Amniotic stem cell (primary cell): ENCODE data around the gene CACNA1G.

ENCODE experiments used
- DNase-seq: peaks from one replicate; lab custom pipeline; 2025; lab: John Stamatoyannopoulos, UW

CACNA1G gene

DNA sequence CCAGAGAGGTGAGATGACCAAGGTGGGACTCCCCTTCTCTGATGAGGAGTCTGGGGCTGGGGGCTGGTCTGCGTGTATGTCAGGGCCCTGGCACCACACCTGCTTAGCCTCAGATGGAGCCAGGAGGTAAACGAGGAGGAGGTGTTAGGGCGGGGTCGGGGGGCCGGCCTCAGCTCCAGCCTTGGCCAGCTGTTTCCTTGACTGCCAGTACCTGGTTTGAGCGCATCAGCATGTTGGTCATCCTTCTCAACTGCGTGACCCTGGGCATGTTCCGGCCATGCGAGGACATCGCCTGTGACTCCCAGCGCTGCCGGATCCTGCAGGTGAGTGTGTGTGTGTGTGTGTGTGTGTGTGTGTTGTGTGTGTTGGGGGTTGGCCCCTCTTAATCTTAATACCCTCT lies 8.1 kb downstream of the CACNA1G start:
- no peak for DNase-seq

- no peak for DNase-seq
These were observed 9.1 kb downstream of the CACNA1G start for GRCh38 chr17:50569592-50569991.

DNA sequence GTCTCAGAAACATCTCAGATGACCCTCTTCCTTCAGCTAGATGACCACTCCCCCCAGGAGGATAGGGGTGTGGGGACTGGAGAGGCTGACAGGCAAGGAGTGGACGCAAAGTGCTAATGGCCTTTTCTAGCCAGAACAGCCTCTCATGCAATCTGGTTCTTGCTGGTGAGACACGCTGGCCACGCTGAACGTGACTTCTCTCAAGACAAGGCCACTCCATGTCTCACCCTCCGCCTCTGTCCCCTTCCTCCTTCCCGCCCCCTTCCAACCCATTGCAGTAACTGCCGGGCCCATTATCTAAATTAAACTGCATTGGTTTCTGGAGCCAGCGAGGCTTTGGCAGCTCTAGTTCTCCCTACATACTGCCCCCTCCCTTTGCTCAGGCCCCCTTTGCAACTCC lies 9.5 kb downstream of the CACNA1G start:
- no peak for DNase-seq

DNA sequence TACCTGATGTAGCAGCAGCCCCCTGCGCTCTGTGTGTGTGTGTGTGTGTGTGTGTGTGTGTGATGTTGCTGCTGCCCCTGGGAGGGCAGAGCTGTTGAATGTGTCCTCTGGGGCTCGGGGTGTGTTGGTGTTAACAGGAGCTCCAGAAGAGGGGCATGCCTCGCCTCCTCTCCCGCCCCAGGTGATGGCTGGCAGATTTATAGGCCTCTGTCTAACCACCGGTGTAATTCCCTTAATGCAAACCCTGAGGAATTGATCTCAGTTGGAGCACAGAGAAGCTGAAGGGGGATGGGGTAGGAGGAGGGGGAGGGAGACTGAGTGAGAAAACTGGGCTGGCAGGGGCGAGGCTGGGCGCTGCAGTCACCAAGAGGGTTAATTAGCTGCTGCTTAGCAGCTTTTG lies 10.0 kb downstream of the CACNA1G start:
- DNase-seq = no peak

- DNase-seq = no peak
These were observed 11.2 kb downstream of the CACNA1G start for GRCh38 chr17:50571681-50572080.

- DNase-seq = no peak
These were observed 12.0 kb downstream of the CACNA1G start for GRCh38 chr17:50572541-50572940.

GRCh38 chr17:50573866-50574611 lies 13.5 kb downstream of the CACNA1G start:
- DNase-seq = no peak

GRCh38 chr17:50575581-50576210 lies 15.2 kb downstream of the CACNA1G start:
- DNase-seq = no peak

DNA sequence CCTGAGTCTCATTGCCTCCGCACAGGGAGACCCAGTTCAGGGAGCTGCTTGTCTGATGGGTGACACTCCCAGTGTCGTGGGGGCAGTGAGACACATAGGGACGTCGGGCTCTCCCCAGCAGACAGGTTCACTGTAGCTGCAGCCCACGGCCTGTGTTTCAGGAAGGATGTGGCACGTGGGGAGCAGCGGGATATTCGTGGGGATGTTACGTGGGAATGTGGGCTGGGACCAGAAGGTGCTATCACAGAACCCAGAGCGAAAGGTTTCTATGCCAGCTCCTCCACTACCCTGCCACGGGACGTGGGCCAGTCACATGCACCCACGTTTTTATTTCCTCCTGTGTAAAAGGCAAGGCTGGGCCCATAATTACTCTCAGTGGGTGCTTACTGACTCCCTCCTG lies 16.3 kb downstream of the CACNA1G start:
- no peak for DNase-seq

DNA sequence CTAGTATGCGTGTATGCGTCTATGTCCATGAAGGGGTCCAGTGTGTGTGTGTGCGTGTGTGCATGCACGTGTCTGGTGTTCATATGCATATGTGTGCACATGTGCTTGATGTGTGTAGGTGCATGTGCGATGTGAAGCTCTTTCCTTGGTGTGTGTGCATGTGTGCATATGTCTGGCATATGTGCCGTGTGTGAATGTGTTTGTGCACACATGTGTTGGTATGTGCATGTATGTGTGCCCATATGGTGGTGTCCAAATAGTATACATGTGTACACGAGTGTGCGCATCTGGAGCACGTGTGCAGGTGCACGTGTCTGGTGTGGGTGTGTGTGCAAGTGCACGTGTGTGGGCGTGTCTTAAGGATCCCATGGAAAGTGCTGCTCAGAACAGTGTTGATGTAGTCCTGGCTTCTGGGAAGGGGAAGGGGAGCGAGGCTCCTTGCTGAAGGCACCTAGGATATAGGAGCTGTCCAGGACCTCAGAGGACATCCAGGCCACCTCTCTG lies 17.0 kb downstream of the CACNA1G start:
- DNase-seq = no peak

DNA sequence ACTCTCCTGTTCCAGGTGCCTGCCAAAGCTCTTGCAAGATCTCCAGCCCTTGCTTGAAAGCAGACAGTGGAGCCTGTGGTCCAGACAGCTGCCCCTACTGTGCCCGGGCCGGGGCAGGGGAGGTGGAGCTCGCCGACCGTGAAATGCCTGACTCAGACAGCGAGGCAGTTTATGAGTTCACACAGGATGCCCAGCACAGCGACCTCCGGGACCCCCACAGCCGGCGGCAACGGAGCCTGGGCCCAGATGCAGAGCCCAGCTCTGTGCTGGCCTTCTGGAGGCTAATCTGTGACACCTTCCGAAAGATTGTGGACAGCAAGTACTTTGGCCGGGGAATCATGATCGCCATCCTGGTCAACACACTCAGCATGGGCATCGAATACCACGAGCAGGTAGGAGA lies 17.7 kb downstream of the CACNA1G start:
- no peak for DNase-seq

- DNase-seq = no peak
These were observed 18.9 kb downstream of the CACNA1G start for GRCh38 chr17:50579399-50579798.

DNA sequence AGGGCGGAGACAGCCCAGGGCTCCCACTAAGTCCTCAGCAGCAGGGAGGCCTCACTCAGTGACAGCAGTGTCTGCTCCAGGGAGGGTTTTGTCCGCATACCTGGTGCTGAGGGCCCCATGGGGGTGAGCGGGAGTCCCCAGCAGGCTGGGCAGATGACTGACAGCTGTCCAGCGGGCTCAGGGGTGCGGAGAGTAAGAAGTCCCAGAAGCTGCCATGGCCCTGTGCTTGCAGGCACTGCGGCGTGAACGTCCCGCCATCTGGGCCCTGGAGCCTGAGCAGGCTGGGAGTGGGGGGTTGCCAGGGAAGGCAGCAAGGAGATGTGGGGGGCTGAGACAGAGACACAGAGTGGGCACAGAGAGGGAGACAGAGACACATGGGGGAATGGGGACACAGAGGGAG lies 20.1 kb downstream of the CACNA1G start:
- no peak for DNase-seq

- no peak for DNase-seq
These were observed 20.8 kb downstream of the CACNA1G start for GRCh38 chr17:50581316-50581715.

DNA sequence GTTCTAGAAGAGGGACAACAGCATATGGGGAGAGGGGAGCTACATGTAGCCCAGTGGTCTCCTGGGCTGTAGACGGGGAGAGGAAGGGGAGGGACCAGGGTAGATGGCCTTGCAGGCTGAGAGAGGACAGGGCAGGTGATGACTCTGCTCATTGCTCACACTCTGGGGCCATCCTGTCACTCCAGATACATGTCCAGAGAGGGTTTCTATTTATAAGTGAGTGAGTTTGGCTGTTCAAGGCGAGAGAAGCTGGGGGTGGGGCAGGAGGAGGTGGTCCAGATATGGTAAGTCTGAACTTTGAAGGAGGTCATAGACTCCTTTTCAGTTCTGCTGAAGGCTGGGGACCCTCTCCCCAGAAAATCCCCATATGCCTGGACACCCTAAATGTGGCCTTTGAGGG lies 22.2 kb downstream of the CACNA1G start:
- DNase-seq = no peak

DNA sequence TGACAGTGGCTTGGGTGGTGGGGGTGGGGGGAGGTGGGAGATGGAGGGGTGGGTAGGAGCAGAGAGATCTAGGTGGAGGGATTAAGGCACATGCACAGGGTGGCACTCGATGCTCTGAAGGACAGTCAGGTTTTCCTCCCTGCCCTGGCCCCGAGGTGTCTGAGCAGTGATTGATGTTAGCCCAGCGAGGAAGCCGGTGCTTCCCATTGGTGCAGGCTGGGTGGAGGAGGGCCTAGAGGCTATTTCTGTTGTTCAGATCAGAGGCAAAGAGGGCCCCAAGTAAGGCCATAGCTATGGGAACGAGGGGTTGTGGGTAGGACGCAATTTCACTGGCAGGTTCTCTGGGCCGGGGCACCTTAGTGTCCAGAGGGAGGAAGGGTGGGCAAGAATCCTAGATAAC lies 23.1 kb downstream of the CACNA1G start:
- DNase-seq = no peak

DNA sequence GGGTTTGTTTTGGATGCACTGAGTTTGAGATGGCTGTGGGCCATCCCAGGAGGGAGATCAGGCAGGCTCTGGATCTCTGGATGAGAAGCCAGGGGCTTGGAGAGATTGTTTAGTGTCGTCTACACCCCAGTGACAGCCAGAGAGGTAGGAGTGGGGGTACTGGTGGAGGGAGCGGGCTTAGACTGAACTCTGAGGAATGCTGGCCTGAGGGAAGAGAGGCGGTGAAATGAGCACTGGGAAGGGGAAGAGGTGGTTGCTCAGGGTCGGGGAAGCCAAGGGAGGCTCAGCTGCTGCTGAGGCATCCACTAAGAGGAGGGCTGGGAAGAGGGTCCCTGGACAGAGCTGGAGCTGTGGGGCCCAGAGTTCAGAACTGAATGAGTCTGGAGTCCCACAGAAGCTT lies 23.6 kb downstream of the CACNA1G start:
- DNase-seq = no peak

DNA sequence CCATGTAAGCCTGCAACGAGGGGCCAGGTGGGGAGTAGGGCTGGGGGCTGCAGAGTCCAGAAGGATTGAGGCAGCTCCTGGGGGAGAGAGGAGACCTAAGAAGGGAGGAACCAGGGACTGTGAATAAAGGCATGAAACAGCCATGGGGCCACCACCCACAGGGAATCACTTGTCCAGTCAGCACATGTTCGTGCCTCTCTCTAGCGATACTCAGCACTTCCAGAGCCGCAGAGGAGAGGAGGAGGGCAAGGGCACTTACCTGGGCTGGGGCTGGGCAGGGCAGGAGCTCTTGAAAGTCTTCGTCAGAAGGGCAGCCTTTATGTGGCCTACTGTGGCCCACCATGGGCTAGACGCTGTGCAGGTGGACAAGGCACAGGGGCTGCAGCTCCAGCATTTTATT lies 24.2 kb downstream of the CACNA1G start:
- DNase-seq = no peak

GRCh38 chr17:50585346-50585745 lies 24.8 kb downstream of the CACNA1G start:
- DNase-seq = no peak

DNA sequence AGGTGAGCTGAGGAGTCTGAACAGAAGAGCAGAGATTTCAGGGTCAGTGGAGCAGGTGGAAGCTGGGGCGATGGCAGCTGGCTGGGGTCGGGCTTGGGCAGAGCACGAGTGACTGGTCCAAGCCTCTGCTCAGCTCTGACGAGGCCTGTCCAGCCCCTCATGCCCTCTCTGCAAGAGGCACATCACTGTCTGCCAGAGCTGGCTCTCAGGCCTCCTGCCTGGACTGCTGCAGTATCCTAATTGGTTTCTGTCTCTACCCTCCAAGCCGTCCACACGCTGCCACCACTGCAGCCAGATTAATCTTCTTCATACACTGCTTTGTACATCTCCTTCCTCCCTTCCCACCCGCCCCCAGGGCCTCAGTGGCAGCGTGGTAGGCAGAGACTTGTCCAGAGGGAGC lies 25.4 kb downstream of the CACNA1G start:
- DNase-seq = no peak

DNA sequence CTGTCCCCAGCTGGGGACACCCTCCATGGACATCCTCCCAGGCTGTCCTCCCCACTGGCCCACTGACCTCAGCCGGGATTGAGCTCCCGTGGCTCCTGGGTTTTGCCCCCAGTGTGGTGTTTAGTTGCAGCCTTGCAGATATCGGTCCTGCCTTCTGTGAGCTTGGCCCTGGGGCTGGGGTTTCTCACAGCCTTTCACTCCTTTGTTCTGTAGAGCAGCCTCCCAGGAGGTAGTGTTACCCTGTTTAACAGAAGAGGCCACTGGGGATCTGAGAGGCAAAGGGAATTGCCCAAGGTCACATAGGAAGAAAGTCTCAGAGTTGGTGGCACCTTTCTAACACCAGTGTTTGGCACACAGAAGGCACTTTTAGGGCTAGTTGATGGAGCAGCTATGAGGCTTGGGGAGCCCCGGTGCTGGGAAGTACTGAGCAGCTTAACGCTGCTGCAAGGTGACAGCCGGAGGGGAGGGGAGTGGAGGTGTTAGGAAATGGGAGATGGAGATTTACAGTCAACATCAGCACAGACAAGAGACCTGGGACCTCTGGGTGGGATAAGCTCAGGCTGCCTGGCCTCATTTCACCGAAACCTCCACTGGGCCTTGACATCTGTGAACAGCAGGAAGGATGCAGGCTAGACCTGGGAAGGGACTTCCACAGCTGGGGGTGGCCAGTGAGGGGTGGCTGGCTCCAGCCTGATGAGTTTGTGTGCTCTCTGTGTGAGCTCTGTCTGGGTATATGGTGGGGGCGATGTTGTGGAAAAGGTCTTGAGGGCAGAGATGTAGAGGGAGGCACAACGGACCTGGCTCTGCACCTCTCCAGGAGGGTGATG lies 26.1 kb downstream of the CACNA1G start:
- DNase-seq = no peak

DNA sequence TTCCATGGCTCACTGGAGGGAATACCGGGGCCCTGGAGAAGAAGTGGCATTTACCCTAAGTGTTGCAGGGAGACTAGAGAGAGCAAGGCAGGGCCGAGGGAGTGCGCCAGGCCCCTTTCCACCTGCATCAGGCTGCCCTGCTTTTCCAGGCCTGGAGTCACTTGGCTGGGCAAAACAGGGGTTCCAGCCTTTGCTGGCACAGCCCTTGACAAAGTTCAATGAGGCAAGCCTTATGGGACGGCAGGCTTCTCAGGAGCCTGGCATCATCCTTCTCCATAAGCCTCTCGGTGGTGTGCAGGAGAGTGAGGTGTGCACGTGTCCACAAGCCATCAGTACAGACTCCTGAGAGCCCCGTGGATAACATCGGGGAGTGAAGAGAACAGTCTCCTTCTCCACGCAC lies 27.1 kb downstream of the CACNA1G start:
- DNase-seq = no peak
